ENCODE measurements around the gene CLN3.

DNA sequence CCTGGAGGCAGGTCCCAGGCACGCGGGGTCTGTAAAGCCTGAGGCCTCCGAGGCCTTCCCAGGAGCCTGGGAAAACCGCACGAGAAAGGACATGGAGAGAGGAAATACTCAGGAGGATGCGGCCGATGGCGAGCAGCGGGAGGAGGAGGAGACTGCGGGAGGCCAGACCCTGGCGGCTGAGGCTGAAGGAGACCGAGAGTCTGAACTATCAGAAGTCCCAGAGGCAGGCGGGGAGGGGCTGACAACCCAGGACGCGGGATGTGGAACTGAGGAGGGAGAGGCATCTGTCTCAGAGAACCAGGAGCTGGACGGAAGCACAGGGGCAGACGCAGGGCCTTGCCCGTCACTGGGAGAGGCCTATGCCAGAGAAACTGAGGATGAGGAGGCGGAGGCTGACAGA lies 5.0 kb upstream of the CLN3 start:
- TF ChIP-seq CTCF (IDR thresholded peaks at IDR 0.05) (no peak), POLR2A (IDR thresholded peaks at IDR 0.05) (no peak)

All from adrenal gland (tissue), 5 donors.